8988T (cell line): ENCODE data around the gene CPED1.
"Not testable (repeated sequence)": the region's sequence is repeated elsewhere in the genome, so short reads cannot be mapped to it uniquely, and the experiment has no call there.

Experiments used
- DNase-seq: peaks from one replicate; pipeline ENCODE4 v3.0.0; 2011

Gene CPED1

DNA sequence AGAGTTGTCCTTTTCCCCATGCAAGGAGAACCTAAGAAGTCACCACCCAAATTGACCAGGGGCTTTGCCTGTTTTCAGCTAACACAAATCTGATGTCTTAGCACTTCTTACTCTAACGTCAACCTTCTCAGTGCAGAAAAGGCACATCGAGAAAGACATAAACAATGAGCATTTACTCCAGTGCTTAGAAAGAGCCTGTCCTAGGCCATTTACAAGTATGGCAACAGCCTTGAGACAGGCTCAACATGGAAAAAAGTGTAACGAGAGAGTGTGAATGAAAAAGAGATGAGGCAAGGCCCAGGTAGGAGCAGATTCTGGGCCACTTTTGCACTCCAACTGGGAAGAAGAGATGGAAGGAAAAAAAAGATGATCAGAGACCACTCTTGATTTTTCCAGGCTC, 54.4 kb downstream of the CPED1 start:
- no peak for DNase-seq

DNA sequence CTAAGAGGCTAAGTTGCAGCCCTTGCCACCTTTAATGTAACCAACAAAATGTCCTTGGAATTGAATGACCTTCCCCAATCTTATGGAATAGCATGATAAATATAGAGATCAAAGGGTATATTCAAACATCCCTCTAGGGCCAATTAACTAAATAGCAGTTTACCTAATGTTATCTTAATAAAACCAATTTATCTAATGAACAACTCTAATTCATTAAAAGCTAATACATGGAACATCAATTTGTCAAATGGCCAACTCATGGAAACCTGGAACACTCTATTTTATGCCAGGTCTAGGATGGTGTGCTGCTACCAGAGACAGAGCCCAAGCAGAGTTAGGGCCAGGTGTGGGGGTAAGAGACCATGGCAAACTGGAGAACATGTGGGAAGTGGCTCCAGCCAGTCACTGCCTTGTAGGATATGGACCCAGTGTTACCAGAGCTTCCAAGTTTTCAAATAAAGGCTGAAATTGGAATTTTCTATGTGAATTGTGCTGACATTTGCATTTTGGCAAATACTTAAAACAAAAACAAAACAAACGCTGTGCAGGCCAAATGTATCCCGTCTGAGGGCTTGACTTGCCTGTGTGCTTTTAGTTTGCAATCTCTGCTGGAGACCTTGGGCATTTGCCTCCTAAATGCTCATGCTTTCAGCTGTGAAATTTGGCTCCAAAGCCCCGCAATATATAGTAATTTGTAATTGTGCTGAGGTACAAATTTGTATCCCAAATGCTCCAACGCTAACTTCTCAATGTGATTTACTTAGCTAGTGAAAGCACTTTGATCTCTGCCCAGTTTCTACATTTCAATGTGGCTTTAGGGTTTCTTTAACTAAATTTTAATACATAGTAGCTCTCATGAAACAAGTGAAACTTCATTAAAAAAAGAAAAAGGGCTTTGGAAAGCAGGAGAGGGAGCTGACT, 55.1 kb downstream of the CPED1 start:
- no peak for DNase-seq

DNA sequence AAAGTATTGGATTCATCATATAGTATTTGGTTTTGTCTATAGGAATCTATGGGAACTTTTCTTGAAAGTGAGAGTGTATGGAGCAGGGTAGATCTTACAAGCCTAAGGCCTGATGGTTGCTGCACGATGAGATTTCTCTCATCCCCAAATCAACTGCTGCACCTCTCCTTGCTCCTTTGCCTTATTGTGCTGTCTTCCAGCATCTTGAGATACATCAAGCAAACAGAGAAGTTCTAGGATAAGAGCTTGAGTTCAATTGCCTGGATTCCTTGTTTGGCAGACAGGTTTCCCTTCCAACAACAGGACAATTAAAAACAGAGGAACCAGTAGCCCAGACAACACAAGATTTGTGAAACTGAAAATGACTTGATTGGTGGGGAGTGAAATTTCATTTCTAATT, 56.6 kb downstream of the CPED1 start:
- no peak for DNase-seq

DNA sequence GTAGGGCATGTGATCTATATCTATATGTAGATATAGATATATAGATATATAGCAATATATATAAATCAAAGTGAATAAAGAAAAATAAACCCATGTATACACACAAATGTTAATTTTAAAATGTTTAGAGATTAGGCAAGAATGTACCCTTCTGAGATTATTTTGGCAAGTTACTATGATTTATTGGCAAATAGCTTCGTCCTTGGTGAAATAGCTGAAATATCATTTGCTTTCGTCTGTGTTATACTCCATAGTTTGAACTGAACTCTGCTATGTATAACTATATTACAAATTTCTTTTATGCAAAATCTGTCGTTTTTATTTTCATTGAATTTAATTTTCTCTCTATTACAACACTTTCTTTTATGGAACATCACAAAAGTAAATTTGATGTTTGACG, 57.5 kb downstream of the CPED1 start:
- DNase-seq, result no peak

DNA sequence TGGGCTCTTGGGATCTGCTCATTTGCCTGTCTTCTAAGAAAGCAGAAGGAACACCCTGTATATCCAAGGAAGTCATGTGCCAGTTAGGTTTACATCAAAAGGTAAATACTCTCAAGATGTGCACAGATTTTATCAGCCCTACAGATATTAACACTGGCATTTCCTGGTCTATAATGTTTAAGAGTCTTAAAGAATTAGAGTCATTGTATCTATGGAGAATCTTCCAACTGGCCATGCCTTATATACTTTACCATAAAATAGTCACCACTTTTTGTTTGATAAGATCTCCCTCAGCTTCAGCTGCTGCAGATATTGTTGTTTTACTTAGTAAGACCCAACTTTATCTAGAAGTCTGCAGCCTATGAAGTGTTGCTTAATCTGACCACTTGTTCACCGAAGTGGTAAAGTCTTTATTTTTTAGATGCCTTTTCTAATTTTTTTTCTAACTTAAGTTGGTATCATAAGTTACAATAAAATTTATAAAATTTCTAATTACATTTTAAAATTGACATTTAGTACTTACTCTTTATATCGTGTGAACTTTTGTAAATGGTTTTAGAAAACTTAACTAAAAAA, 58.5 kb downstream of the CPED1 start:
- no peak for DNase-seq

DNA sequence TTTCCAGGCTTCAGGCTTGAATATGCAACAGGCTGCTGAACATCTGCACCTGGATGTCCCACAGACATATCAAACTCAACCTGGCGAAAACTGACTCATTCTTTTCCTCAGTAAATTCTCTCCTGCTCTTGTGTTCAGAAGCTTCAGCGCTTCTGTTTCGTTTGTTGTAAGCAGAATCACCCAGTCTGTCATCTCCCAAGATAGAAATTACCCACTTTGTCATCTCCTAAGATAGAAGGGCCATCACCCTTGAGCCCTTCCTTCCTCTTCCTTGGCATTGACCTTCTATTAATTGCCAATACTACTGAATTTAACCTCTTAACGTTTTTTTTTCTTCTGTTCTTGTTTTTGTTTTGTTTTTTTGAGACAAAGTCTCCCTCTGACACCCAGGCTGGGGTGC, 59.7 kb downstream of the CPED1 start:
- no peak for DNase-seq

DNA sequence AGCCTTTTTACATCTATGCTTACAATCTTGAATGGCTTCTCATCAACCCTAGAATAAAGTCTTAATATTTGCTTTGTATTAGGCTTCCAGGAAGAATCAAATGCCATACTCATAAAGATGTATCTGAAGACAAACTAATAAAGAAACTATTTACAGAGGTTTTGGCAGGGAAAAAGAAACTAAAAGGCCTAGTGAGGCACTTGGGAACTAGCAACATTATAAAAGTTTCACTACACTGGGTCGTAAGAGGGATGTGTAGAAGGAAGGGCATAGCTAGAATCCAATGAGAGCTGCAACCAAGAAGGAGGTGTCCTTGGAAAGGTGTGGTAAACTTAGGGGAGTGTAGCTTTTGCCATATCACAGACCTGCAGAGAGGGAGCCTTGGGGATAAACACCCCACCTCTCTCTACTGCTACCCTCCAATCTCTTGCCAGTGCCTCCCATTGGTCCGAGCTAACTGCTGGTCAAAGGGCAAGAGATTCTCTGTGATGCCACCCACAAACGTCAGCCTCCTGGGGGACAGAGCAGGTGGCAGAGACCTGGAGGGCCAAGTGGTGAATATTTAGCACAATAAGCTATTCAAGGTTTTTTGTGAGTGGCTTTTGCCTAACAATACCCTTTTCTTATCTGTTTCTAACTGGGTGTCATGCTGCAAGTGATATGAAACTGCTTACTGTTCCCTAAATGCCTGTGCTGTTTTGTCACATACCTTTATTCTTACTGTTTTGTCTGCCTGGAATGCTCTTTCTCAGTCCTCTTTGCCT, 60.7 kb downstream of the CPED1 start:
- no peak for DNase-seq

DNA sequence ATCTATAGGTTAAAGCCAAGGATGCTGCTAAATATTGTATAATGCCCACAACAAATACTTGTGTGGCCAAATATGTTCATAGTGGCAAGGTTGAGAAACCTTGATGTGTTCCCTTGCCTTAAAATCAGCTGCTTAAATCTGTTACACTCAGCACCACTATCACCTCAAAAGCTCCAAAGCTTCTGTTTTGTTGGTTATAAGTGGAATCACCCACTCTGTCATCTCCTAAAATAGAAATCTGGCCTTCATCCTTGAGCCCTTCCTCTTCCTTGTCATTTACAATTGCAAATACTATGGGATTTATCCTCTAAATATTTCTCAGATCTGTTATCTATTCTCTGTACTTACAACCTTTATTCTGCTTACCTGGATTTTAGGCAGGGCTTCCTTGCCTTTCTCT, 61.4 kb downstream of the CPED1 start:
- no peak for DNase-seq

DNA sequence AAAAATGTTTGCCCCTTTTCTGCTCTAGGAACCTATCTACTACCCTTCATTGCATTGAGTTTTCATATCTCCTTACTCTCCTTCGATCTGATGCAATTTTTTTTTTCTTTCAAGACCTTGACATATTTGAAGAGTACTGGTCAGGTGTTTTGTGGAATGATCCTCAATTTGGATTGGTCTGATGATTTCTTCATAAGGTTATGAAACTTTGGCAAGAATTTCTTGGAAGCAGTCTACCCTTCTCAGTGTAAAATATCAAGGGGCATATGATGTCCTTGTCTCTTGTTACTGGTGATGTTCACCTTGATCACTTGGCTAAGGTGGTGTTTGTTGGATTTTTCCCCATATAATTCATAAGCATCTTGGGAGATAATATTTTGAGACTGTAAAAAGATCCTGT, 64.7 kb downstream of the CPED1 start:
- DNase-seq, result no peak

DNA sequence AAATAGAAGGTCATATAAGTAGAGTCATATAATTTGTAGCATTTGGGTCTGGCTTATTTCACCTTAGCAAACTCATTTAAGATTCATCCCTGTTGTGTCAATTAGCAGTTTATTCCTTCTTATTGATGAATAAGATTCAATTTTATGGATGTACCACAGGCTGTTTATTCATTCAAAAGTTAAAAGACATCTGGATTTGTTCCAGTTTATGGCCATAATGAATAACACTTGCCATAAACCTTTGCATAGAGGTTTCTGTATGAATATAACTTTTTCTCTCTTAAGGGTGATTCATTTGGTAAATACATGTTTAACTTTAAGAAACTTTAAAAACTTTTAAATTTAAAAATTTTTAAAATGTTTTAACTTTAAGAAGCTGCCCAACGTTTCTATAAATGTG, 66.4 kb downstream of the CPED1 start:
- DNase-seq, result no peak

DNA sequence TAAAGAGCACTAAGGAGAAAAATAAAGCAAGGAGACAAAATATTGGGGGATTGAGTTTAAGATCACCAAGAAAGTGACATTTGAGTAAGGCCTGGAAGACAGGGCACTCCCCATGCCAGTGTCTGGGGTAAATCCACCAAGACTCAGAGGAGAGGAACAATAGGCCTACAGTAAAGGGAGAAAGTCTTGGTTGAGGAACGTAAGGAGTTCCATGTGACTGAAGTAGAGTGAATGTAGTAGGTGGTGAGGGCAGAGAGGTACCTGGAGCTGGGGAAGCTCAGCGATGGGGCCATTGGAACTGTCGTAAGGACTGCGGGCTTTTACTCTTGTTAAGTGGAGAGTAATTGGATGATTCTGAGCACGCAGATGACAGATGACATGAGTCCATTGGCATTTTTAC, 69.4 kb downstream of the CPED1 start:
- no peak for DNase-seq

DNA sequence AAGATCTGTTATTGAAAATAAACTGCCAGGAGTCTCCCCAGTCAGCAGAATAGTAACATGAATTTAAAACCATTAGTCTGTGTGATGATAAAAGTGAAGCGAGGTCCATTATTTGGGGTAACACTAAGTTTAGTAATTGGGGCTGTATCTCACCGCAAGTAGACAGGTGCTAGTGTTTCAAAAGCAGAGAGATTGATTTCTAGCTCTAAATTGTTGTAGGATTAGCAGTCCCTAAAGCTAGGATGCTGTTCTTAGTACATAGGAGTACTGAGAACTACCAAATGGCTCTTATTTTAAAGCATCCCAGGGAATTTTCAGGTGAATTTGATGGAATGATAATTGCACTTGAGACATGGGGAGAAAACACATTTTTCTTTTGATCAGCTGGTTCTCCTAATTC, 70.5 kb downstream of the CPED1 start:
- no peak for DNase-seq

DNA sequence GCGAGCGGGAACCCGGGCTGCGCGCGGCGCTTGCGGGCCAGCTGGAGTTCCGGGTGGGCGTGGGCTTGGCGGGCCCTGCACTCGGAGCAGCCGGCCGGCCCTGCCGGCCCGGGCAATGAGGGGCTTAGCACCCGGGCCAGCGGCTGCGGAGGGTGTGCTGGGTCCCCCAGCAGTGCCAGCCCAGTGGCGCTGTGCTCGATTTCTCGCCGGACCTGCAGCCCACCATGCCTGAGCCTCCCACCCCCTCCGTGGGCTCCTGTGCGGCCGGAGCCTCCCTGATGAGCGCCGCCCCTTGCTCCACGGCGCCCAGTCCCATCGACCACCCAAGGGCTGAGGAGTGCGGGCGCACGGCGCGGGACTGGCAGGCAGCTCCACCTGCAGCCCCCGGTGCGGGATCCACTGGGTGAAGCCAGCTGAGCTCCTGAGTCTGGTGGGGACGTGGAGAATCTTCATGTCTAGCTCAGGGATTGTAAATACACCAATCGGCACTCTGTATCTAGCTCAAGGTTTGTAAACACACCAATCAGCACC, 71.5 kb downstream of the CPED1 start:
- not testable (repeated sequence) for DNase-seq

DNA sequence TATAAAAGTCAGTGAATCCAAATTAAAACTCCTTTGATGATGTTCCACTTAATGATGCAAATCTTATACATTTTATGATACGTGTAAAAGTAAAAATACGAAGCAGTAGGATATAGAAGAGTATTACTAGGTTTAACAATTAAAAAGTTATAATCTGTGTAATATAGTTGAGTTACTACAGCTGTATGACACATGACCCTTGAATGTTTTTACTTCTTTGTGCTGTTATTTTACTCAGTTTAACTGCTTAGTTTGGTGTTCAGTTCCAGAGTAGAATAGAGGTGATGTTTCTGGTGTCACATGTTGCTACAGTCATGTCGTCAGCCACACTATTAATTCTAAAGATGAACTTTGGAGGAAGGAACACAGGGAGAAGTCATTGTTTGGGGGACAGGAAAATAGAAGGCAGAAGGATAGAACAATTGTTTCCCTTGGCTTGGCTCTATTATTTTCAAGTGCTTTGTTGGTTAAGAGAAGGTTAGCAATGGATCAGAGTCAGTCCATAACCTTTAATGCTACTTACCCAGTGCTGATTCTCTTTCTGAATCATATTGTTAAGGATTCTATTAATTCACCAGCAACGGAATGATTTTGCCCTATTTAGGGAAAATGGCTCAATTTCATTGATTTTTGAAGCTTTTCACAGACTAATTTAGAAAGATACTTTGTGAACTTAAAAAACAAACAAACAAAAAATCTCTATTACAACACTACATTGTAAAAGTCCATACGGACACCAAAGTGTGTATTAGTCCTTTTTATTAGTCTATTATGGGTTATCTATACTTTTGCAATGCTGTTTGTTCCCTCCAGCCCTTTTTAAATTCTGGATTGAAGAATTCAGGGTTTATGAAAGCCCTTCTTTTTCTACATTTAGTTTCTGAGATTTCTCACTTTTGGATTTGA, 73.4 kb downstream of the CPED1 start:
- DNase-seq, result no peak

DNA sequence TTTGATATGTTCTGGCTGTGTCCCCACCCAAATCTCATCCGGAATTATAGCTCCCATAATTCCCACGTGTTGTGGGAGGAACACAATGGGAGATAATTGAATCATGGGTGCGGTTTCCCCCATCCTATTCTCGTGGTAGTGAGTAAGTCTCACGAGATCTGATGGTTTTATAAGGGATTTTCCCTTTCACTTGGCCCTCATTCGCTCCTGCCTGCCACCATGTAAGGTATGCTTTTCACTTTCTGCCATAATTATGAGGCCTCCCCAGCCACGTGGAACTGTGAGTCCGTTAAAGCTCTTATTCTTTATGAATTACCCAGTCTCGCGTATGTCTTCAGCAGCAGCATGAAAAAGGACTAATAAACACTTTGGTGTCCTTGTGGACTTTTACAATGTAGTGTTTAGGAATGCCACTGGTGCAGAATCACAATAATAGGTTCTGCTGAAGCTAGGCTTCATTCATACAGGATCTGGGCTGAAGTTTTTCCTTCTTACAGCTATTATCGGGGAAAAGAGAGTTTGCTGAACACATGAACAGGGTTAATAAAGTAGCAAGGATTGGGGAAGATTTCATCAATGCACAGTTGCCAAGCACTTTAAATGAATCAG, 74.3 kb downstream of the CPED1 start:
- DNase-seq, result no peak

DNA sequence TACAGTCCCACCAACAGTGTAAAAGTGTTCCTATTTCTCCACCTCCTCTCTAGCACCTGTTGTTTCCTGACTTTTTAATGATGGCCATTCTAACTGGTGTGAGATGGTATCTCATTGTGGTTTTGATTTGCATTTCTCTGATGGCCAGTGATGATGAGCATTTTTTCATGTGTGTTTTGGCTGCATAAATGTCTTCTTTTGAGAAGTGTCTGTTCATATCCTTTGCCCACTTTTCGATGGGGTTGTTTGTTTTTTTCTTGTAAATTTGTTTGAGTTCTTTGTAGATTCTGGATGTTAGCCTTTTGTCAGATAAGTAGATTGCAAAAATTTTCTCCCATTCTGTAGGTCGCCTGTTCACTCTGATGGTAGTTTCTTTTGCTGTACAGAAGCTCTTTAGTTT, 79.2 kb downstream of the CPED1 start:
- DNase-seq, result not testable (repeated sequence)

DNA sequence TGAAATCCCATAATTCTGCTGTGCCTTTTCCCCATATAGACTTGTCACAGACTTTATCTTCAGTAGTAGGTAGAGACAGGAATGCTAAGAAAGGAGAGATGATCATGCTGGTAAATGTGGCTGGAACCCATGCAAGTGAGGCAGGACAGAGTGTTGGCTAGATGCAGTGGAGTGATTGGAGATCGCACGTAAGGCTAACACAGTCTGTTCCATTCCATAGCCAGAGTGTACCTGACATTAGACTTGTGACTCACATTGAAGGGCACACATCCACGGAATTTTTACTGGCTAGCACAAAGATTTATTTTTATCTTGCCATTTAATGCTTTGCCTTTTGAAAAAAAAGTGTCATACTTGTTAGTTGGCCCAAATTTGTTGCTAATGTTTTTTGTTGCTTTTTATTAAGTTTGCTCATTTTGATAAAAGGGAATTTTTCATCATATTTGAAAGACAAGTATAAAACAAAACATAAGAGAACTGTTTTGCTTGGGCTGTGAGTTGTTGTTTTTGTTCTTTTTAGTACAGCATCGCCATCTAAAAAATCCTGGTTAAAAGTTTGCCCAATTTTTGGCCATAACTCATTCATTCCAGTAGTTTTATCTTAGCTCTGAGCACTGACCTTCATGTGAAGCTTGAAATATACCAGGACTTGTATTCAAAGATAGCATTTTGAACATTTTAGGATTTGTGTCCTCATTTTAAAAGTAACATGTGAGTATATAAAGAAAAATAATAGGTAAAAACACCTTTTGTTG, 81.0 kb downstream of the CPED1 start:
- no peak for DNase-seq

DNA sequence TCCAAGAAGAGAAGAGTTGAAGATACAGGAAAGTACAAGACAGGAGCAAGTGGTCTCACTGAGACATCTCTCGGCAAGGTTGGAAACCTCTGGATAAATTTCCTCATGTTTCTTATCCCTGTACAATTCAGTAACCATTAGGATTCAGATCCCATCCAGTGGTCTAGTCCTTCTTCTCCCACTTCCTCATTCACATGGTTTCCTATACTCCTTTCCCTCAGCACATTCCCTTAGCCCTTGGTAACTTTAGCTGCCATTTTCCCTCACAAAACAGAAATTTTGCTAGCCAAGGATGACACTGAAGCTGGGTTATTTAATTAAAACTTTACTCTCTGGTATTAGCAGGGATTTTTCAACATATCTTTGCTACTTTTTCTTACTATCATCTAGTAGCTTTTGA, 82.6 kb downstream of the CPED1 start:
- DNase-seq, result no peak

DNA sequence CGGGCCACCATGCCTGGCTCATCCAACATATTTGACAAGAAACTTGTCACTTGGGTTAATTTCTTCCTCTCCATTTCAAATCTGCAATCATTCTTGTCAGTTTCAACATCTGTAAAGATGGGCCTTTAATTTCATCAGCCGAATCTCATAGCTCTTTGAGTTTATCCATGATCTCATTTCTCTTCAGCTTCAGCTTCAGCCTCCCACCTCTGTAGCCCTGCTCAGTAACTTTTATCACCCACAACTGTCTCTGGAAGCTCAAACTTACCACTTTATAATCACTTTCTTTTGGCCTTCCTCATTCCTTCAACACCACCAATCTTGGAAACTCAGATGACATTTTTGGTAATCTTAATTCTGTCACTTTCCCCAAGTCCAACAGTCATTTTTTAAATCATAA, 83.2 kb downstream of the CPED1 start:
- DNase-seq, result no peak

DNA sequence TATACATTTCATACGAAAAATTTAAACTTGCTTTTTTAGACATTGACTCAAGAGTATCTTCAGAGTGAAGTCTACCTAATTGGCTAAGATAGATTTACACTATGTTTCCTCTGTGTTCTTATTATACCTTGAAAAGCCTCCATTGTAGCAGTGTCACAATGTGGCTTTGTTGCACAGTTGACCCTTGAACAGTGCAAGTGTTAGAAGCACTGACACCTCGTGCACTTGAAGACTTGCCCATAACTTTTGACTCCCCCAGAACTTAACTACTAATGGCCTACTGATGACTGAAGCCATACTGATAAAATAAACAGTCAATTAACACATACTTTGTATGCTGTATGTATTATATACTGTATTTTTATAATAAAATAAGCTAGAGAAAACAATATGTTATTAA, 84.3 kb downstream of the CPED1 start:
- DNase-seq, result no peak

DNA sequence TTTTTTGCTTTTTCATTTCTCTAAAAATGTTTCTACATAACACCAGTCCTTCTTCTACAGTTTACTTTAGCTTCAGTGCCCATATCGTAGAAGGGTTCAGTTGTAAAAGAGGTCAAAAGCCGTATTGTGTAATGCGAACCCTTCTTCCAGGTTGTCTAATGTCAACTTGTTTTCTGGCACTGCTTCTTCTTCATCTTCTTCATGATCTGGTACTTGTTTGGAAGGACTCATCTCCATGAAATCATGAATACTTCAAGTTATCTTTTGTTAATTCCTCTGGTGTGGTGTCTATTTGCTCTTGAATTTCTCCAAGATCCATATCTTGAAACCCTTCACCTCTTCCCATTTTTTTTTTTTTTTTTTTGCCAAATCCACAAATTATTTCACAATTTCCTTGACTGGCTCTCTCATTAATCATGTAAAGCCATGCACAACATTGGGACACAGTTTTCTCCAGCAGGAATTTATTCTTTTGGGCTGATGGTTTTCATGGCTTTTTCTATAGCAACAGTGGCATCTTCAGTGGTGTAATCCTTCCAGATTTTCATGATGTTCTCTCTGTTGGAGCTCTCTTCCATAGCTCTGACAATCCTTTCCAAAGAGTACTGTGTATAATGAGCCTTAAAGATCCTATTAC, 85.1 kb downstream of the CPED1 start:
- no peak for DNase-seq
